ENCODE results near the gene SAV1. TPM values are rescaled to one million over a fixed set of nuclear protein-coding genes. Genes with fewer than 3 reads are reported as not detected.

SAV1 gene
- total and polyA plus RNA-seq, 2 of the 13 experiments (the other 11 are each of a cell fraction or from before 2014, with no cell fraction given), result 7.3 to 8.2 TPM

DNA sequence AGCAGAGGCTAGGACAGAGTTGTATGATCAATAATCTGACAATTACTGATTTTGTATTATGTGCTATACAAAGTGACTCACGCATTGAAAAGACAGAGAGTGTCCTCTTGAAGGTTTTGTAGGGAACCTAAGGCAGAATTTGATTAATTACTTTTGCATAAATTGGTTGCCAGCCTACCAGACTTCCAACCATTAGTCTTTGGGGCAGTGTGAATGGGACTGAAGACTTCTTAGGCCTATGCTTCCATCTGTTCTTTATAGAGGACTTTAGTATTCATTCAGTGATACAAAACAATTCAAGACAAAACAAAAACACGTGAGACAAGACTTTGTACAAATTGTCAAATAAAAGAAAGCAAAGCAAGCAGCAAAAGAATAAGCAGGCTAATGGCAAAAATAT is 61.6 kb downstream of the SAV1 start:
- H3K4me1 ChIP-seq (ENCODE audit: insufficient read depth, low read length), result peaks cover 7% of the 10 kb centered on the region
- no peaks in the 10 kb centered on the region for H3K36me3 ChIP-seq (replicated peaks in 1 of 2; ENCODE audit: control insufficient read depth in 1 of 2, insufficient read depth in 2 of 2, low read length in 2 of 2)
- H3K79me2 ChIP-seq (ENCODE audit: insufficient read depth, low read length), result no peaks in the 10 kb centered on the region
- H3K4me2 ChIP-seq (ENCODE audit: low read depth, low read length), result no peak overlapping the region
- 86% methylated on average over 2 of the region's 2 CpGs for WGBS (ENCODE audit: low lambda C conversion rate)
- H3K9me3 ChIP-seq (ENCODE audit: low read length), result no peaks in the 10 kb centered on the region
- H3K9ac ChIP-seq (ENCODE audit: insufficient read depth, low read depth, low read length), result no peak overlapping the region
- CTCF ChIA-PET (ENCODE audit: low intra/inter-chr PET ratio, low total read pairs), result no interaction called here
- no peak for DNase-seq (ENCODE audit: low spot score)
- no peaks in the 10 kb centered on the region for H3K27me3 ChIP-seq (ENCODE audit: control insufficient read depth in 1 of 2, insufficient read depth in 2 of 2, low read length in 2 of 2)
- H3K4me3 ChIP-seq (replicated peaks in 1 of 3; ENCODE audit: insufficient read depth in 1 of 3, low read depth in 2 of 3, low read length in 3 of 3), result no peak overlapping the region
- TF ChIP-seq U2AF2 (IDR thresholded peaks at IDR 0.05; ENCODE audit: low read depth, low read length), result no peak
- no peak for TF ChIP-seq ATF7-NPFF (CRISPR knock-in tag; IDR thresholded peaks at IDR 0.05; ENCODE audit: low read depth)
- no peak for TF ChIP-seq RFXAP (CRISPR knock-in tag; IDR thresholded peaks at IDR 0.05; ENCODE audit: borderline replicate concordance)
- no peak for TF ChIP-seq FOXK1 (CRISPR knock-in tag; IDR thresholded peaks at IDR 0.05; ENCODE audit: borderline replicate concordance, low read depth)
- TF ChIP-seq, protein P1, sequence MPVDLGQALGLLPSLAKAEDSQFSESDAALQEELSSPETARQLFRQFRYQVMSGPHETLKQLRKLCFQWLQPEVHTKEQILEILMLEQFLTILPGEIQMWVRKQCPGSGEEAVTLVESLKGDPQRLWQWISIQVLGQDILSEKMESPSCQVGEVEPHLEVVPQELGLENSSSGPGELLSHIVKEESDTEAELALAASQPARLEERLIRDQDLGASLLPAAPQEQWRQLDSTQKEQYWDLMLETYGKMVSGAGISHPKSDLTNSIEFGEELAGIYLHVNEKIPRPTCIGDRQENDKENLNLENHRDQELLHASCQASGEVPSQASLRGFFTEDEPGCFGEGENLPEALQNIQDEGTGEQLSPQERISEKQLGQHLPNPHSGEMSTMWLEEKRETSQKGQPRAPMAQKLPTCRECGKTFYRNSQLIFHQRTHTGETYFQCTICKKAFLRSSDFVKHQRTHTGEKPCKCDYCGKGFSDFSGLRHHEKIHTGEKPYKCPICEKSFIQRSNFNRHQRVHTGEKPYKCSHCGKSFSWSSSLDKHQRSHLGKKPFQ (CRISPR knock-in tag; IDR thresholded peaks at IDR 0.05; ENCODE audit: insufficient replicate concordance), result no peak
- TF ChIP-seq ZNF792 (CRISPR knock-in tag; IDR thresholded peaks at IDR 0.05), result no peak
- in situ Hi-C loops (cut with HindIII; ENCODE audit: extremely low pct_ligation_motif_present, low pct_unique_long_range_greater_than_20kb) (no loop called here), intact Hi-C loops (cut with micrococcal nuclease; ENCODE audit: unreplicated experiment) (loop anchor here (10.0 kb wide), 1 partner anchor 258 kb away; no protein-coding TSS in a partner anchor)
- H3K27ac ChIP-seq (ENCODE audit: extremely low read length, insufficient read depth, low read length), result no peak overlapping the region
- POLR2A ChIA-PET, result no interaction called here
- ATAC-seq, result no peak
- no peaks in the 10 kb centered on the region for H4K20me1 ChIP-seq (ENCODE audit: insufficient read depth, low read length)
- H2AFZ ChIP-seq (ENCODE audit: low read length), result no peak overlapping the region
- BruUV-seq (replicated peaks), result no TSS peak
- FAIRE-seq, result no peak

DNA sequence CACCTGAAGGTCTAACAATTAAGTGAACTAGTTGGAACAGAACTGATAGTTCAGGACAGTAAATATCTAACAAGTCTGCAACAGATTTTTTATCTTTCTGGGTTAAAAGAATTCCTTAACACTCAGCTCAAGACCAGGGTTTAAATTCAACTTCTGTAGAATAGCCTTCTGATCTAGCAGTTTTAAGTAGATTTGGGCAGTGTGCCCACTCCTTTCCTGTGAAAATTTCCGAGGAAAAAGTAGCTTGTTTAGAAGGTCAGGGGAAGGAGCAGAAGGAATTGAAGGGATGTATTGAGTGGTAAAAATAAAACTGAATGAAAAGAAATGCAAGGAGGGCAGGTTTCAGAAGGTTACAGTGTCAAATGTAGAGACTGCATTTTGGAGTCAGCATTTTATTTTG is 62.3 kb downstream of the SAV1 start:
- in situ Hi-C loops (cut with HindIII; ENCODE audit: extremely low pct_ligation_motif_present, low pct_unique_long_range_greater_than_20kb) (no loop called here), intact Hi-C loops (cut with micrococcal nuclease; ENCODE audit: unreplicated experiment) (loop anchor here (10.0 kb wide), 1 partner anchor 259 kb away; no protein-coding TSS in a partner anchor)
- Histone ChIP-seq H3K4me3 (replicated peaks in 1 of 3; ENCODE audit: insufficient read depth in 1 of 3, low read depth in 2 of 3, low read length in 3 of 3) (no peak overlapping the region), H3K9me3 (ENCODE audit: low read length) (no peaks in the 10 kb centered on the region), H3K4me2 (ENCODE audit: low read depth, low read length) (no peak overlapping the region), H4K20me1 (ENCODE audit: insufficient read depth, low read length) (no peaks in the 10 kb centered on the region), H3K27me3 (ENCODE audit: control insufficient read depth in 1 of 2, insufficient read depth in 2 of 2, low read length in 2 of 2) (no peaks in the 10 kb centered on the region), H3K9ac (ENCODE audit: insufficient read depth, low read depth, low read length) (no peak overlapping the region), H3K4me1 (ENCODE audit: insufficient read depth, low read length) (peaks cover 8% of the 10 kb centered on the region), H2AFZ (ENCODE audit: low read length) (no peak overlapping the region), H3K27ac (ENCODE audit: extremely low read length, insufficient read depth, low read length) (no peak overlapping the region), H3K79me2 (ENCODE audit: insufficient read depth, low read length) (no peaks in the 10 kb centered on the region), H3K36me3 (replicated peaks in 1 of 2; ENCODE audit: control insufficient read depth in 1 of 2, insufficient read depth in 2 of 2, low read length in 2 of 2) (no peaks in the 10 kb centered on the region)
- ChIA-PET POLR2A (no interaction called here), CTCF (ENCODE audit: low intra/inter-chr PET ratio, low total read pairs) (no interaction called here)
- TF ChIP-seq ZNF383 (CRISPR knock-in tag; IDR thresholded peaks at IDR 0.05; ENCODE audit: borderline replicate concordance) (no peak), IRX3 (CRISPR knock-in tag; IDR thresholded peaks at IDR 0.05; ENCODE audit: borderline replicate concordance, low read depth) (no peak), ZNF598 (CRISPR knock-in tag; IDR thresholded peaks at IDR 0.05; ENCODE audit: borderline replicate concordance) (no peak), NONO (IDR thresholded peaks at IDR 0.05) (no peak), NONO (CRISPR knock-in tag; conservative IDR thresholded peaks at IDR 0.05) (no peak)
- DNase-seq (ENCODE audit: low spot score), result no peak
- FAIRE-seq, result no peak
- no peak for ATAC-seq
- WGBS (ENCODE audit: low lambda C conversion rate), result 0% methylated on average over 1 of the region's 1 CpG
- no TSS peak for BruUV-seq (replicated peaks)
